SK-N-SH treated with all-trans-retinoic acid at 6 μM for 48 hours (cell line): ENCODE results near the gene KIF13A.
"Not testable (repeated sequence)": the region's sequence is repeated elsewhere in the genome, so short reads cannot be mapped to it uniquely, and the experiment has no call there.

Source experiments
- ATAC-seq: fragments of 200-7000 bp; cut with Tn5 transposase; 3 replicates; pipeline ENCODE4 v1.9.1; 2020; ENCODE audit warnings: mild to moderate bottlenecking, moderate library complexity
- ARNTL ChIP-seq: fragments of 450-650 bp; formaldehyde crosslinking; IDR thresholded peaks from 2 replicates; pipeline ENCODE4 v1.5.0; 2020; ENCODE audit warnings: low read depth, mild to moderate bottlenecking, moderate library complexity, borderline replicate concordance
- BACH2 ChIP-seq: fragments of 250-450 bp; sonication (Bioruptor Pico); IDR thresholded peaks from 2 replicates; pipeline ENCODE4 v1.9.0; 2021; ENCODE audit warnings: mild to moderate bottlenecking, borderline replicate concordance
- CREB5 ChIP-seq: fragments of 250-450 bp; sonication (Bioruptor Pico); IDR thresholded peaks from 2 replicates; pipeline ENCODE4 v1.5.1; 2020; ENCODE audit warnings: low read depth, mild to moderate bottlenecking, moderate library complexity
- CSDC2 ChIP-seq: fragments of 250-450 bp; sonication (Bioruptor Pico); IDR thresholded peaks from 2 replicates; pipeline ENCODE4 v1.5.0; 2020; ENCODE audit warnings: mild to moderate bottlenecking, moderate library complexity
- CSRNP3 ChIP-seq: fragments of 250-450 bp; sonication (Bioruptor Pico); IDR thresholded peaks from 2 replicates; pipeline ENCODE4 v1.5.1; 2021; ENCODE audit warnings: mild to moderate bottlenecking, moderate library complexity
- GLIS3 ChIP-seq: fragments of 250-450 bp; sonication (Bioruptor Pico); IDR thresholded peaks from 2 replicates; pipeline ENCODE4 v1.5.0; 2020; ENCODE audit warnings: mild to moderate bottlenecking, moderate library complexity
- ISL1 ChIP-seq: fragments of 250-450 bp; sonication (Bioruptor Pico); IDR thresholded peaks from 2 replicates; pipeline ENCODE4 v2.1.2; 2022; ENCODE audit warnings: mild to moderate bottlenecking, moderate library complexity
- OSR1 ChIP-seq: fragments of 250-450 bp; sonication (Bioruptor Pico); IDR thresholded peaks from 2 replicates; pipeline ENCODE4 v1.8.0; 2022; ENCODE audit warnings: moderate library complexity, mild to moderate bottlenecking, inconsistent platforms
- PATZ1 ChIP-seq: fragments of 250-450 bp; sonication (Bioruptor Pico); IDR thresholded peaks from 2 replicates; pipeline ENCODE4 v1.8.0; 2020; ENCODE audit warnings: mild to moderate bottlenecking, moderate library complexity, borderline replicate concordance
- PPARA ChIP-seq: fragments of 250-450 bp; sonication (Bioruptor Pico); IDR thresholded peaks from 2 replicates; pipeline ENCODE4 v1.5.0; 2020; ENCODE audit warnings: mild to moderate bottlenecking, borderline replicate concordance
- RARB ChIP-seq: fragments of 250-450 bp; sonication (Bioruptor Pico); IDR thresholded peaks from 2 replicates; pipeline ENCODE4 v1.8.0; 2021; ENCODE audit warnings: mild to moderate bottlenecking, moderate library complexity
- TOX ChIP-seq: fragments of 250-450 bp; sonication (Bioruptor Pico); IDR thresholded peaks from 2 replicates; pipeline ENCODE4 v1.8.0; 2021; ENCODE audit warnings: mild to moderate bottlenecking, moderate library complexity, borderline replicate concordance
- TSHZ2 ChIP-seq: fragments of 250-450 bp; sonication (Bioruptor Pico); IDR thresholded peaks from 2 replicates; pipeline ENCODE4 v1.5.0; 2020; ENCODE audit warnings: mild to moderate bottlenecking, moderate library complexity
- ZFP3 ChIP-seq: fragments of 250-450 bp; sonication (Bioruptor Pico); IDR thresholded peaks from 2 replicates; pipeline ENCODE4 v1.5.0; 2020; ENCODE audit warnings: mild to moderate bottlenecking, moderate library complexity
- ZFP30 ChIP-seq: fragments of 450-650 bp; formaldehyde crosslinking; IDR thresholded peaks from 2 replicates; pipeline ENCODE4 v1.5.0; 2022; ENCODE audit warnings: mild to moderate bottlenecking, moderate library complexity
- ZNF565 ChIP-seq: fragments of 450-650 bp; formaldehyde crosslinking; conservative IDR thresholded peaks from 2 replicates; pipeline ENCODE4 v1.5.0; 2020; ENCODE audit warnings: low read depth, mild to moderate bottlenecking, moderate library complexity
- ZNF70 ChIP-seq: fragments of 450-650 bp; formaldehyde crosslinking; IDR thresholded peaks from 2 replicates; pipeline ENCODE4 v1.5.0; 2020; ENCODE audit warnings: mild to moderate bottlenecking, moderate library complexity
- ZNF8 ChIP-seq: fragments of 450-650 bp; formaldehyde crosslinking; IDR thresholded peaks from 2 replicates; pipeline ENCODE4 v1.5.0; 2020; ENCODE audit warnings: mild to moderate bottlenecking, moderate library complexity

The KIF13A gene

GRCh38 chr6:17950095-17950494 is 37.3 kb downstream of the KIF13A start:
- no peak for ATAC-seq
- TF ChIP-seq TOX (CRISPR knock-in tag) (no peak), RARB (CRISPR knock-in tag) (no peak), PPARA (CRISPR knock-in tag) (no peak)

GRCh38 chr6:17949168-17949567 is 38.3 kb downstream of the KIF13A start:
- no peak for ATAC-seq
- TF ChIP-seq GLIS3 (CRISPR knock-in tag) (no peak), ZFP30 (CRISPR knock-in tag) (no peak), ARNTL (CRISPR knock-in tag) (no peak), ZNF565 (no peak), TOX (CRISPR knock-in tag) (no peak), PPARA (CRISPR knock-in tag) (no peak), ZFP3 (CRISPR knock-in tag) (no peak), ISL1 (no peak), BACH2 (CRISPR knock-in tag) (no peak), RARB (CRISPR knock-in tag) (no peak), CSRNP3 (no peak), ZNF8 (CRISPR knock-in tag) (no peak), CSDC2 (CRISPR knock-in tag) (no peak), PATZ1 (CRISPR knock-in tag) (no peak), ZNF70 (CRISPR knock-in tag) (no peak), CREB5 (CRISPR knock-in tag) (no peak), OSR1 (CRISPR knock-in tag) (no peak)

- TF ChIP-seq OSR1 (CRISPR knock-in tag) (no peak), RARB (CRISPR knock-in tag) (no peak), CSRNP3 (no peak), TSHZ2 (CRISPR knock-in tag) (no peak), CSDC2 (CRISPR knock-in tag) (no peak), ZNF8 (CRISPR knock-in tag) (no peak), CREB5 (CRISPR knock-in tag) (no peak)
- TF ChIP-seq, all 23 proteins: peak for 0
- ATAC-seq, result no peak
These were observed 38.7 kb downstream of the KIF13A start for GRCh38 chr6:17948725-17949124.

- ATAC-seq, result not testable (repeated sequence)
These were observed 39.9 kb downstream of the KIF13A start for GRCh38 chr6:17947574-17947973.
